Skin epidermis (tissue), 12 donors: ENCODE results near the gene MUC5B.
"Not testable (repeated sequence)": the region's sequence is repeated elsewhere in the genome, so short reads cannot be mapped to it uniquely, and the experiment has no call there.

Experiments
- H3K27ac ChIP-seq, 21 experiments: fragments of 200-600 bp; sonication (generic) in 11 of 21; one replicate each; pipeline ENCODE4 v1.5.0; 2020; ENCODE audit warnings: mild to moderate bottlenecking in 3 of 21, inconsistent platforms in 2 of 21, moderate library complexity in 2 of 21
- H3K4me3 ChIP-seq, 7 experiments: fragments of 200-600 bp; sonication (generic) in 2 of 7; one replicate each; pipeline ENCODE4 v1.5.0; 2020; ENCODE audit warnings: inconsistent platforms in 2 of 7, mild to moderate bottlenecking in 2 of 7, moderate library complexity in 1 of 7

MUC5B gene

DNA sequence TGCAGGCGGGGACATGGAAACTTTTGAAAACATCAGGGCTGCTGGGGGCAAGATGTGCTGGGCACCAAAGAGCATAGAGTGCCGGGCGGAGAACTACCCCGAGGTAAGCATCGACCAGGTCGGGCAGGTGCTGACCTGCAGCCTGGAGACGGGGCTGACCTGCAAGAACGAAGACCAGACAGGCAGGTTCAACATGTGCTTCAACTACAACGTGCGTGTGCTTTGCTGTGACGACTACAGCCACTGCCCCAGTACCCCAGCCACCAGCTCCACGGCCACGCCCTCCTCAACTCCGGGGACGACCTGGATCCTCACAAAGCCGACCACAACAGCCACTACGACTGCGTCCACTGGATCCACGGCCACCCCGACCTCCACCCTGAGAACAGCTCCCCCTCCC, 19.4 kb downstream of the MUC5B start:
- no peak overlapping the region for H3K27ac ChIP-seq
- H3K4me3 ChIP-seq: no peak overlapping the region

- H3K27ac ChIP-seq, H3K4me3 ChIP-seq: not testable (repeated sequence)
These were observed 19.9 kb downstream of the MUC5B start for GRCh38 chr11:1242751-1243150.

GRCh38 chr11:1243521-1243920, 20.7 kb downstream of the MUC5B start:
- not testable (repeated sequence) for H3K4me3 ChIP-seq, H3K27ac ChIP-seq

- not testable (repeated sequence) for H3K27ac ChIP-seq, H3K4me3 ChIP-seq
These were observed 21.7 kb downstream of the MUC5B start for GRCh38 chr11:1244557-1244956.

GRCh38 chr11:1245717-1246116, 22.9 kb downstream of the MUC5B start:
- H3K4me3 ChIP-seq, H3K27ac ChIP-seq: not testable (repeated sequence)

- not testable (repeated sequence) for H3K4me3 ChIP-seq, H3K27ac ChIP-seq
These were observed 23.4 kb downstream of the MUC5B start for GRCh38 chr11:1246301-1246700.

- not testable (repeated sequence) for H3K4me3 ChIP-seq, H3K27ac ChIP-seq
These were observed 24.2 kb downstream of the MUC5B start for GRCh38 chr11:1247026-1247425.

- H3K4me3 ChIP-seq, H3K27ac ChIP-seq: not testable (repeated sequence)
These were observed 26.1 kb downstream of the MUC5B start for GRCh38 chr11:1248951-1249350.

- H3K4me3 ChIP-seq, H3K27ac ChIP-seq: not testable (repeated sequence)
These were observed 27.5 kb downstream of the MUC5B start for GRCh38 chr11:1250411-1250810.

DNA sequence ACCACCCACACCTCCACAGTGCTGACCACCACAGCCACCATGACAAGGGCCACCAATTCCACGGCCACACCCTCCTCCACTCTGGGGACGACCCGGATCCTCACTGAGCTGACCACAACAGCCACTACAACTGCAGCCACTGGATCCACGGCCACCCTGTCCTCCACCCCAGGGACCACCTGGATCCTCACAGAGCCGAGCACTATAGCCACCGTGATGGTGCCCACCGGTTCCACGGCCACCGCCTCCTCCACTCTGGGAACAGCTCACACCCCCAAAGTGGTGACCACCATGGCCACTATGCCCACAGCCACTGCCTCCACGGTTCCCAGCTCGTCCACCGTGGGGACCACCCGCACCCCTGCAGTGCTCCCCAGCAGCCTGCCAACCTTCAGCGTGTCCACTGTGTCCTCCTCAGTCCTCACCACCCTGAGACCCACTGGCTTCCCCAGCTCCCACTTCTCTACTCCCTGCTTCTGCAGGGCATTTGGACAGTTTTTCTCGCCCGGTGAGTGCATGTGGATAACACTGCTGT, 28.4 kb downstream of the MUC5B start:
- H3K4me3 ChIP-seq: no peak overlapping the region
- H3K27ac ChIP-seq: no peak overlapping the region

DNA sequence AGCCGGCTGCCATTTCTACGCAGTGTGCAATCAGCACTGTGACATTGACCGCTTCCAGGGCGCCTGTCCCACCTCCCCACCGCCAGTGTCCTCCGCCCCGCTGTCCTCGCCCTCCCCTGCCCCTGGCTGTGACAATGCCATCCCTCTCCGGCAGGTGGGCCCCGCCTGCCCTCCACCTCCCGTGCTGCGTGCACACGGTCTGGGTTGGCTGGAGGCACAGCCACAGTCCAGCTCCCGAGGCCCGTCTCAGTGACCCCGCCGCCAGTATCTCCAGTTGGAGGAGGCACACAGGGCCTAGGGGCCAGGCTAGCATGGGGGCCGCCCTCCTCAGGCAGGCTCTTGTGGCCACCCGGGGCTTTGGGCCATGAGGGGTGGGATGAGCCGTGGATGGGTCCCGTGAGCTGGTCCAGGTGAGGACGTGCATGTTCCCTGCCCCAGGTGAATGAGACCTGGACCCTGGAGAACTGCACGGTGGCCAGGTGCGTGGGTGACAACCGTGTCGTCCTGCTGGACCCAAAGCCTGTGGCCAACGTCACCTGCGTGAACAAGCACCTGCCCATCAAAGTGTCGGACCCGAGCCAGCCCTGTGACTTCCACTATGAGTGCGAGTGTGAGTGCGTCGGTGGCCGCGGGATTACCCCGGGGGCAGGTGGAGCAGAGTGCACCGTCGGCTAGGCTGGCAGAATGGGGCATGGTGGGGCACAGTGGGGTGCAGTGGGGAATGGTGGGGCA, 29.7 kb downstream of the MUC5B start:
- no peak overlapping the region for H3K4me3 ChIP-seq
- H3K27ac ChIP-seq: no peak overlapping the region

DNA sequence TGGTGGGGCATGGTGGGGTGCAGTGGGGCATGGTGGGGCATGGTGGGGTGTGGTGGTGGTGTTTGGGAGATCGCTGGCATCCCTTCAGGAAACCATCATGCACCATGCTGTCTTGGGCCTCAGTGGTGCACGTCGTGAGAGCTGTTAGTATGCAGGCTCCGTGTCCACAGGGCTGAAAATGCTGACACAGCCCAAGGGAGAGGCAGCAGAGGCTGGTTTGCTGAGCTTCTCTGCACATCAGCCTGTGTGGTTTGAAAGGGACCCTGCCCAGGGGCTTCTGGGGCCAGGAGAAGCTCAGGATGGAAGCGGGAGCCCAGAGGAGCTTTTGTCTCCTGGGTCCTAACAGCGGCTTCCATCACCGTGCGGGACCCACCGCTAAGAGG, 30.2 kb downstream of the MUC5B start:
- no peak overlapping the region for H3K4me3 ChIP-seq
- no peak overlapping the region for H3K27ac ChIP-seq

GRCh38 chr11:1254086-1254648, 31.3 kb downstream of the MUC5B start:
- H3K27ac ChIP-seq: no peak overlapping the region
- no peak overlapping the region for H3K4me3 ChIP-seq

GRCh38 chr11:1254733-1255132, 31.9 kb downstream of the MUC5B start:
- no peak overlapping the region for H3K27ac ChIP-seq
- no peak overlapping the region for H3K4me3 ChIP-seq

GRCh38 chr11:1255151-1255550, 32.3 kb downstream of the MUC5B start:
- H3K4me3 ChIP-seq: no peak overlapping the region
- H3K27ac ChIP-seq: no peak overlapping the region

DNA sequence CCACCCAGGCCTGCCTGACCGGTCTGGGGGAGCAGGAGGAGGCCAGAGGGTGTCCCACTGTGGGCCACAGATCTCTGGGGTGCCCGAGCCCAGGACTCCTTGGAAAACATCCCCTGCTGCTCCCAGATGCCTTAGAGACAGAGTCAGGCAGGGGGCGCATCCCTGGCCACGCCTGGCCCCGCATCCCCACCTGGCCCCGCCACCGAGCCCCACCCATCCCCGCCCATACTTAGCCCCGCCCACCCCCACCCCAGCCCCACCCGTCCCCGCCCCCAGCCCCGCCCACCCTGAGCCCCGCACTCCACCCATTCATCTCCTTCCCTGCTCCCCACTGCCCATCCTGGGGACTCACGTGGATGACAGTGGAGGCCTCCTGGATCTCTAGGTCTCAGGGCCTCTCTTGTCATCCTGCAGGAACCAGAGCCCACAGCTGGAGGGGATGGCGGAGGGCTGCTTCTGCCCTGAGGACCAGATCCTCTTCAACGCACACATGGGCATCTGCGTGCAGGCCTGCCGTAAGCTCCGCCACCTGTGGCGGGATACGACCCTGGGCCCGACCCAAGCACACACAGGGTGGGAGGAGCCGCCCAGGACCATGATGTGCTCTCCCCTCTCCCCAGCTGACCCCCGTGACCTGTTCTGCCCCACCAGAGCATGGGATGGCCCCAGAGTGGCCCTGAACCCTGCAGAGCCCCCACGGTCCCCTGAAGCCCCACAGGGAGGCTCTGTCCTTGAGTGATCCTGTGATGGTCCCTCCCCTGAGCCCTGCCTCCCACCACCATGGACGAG, 33.6 kb downstream of the MUC5B start:
- Histone ChIP-seq H3K4me3 (no peak overlapping the region), H3K27ac (no peak overlapping the region)

DNA sequence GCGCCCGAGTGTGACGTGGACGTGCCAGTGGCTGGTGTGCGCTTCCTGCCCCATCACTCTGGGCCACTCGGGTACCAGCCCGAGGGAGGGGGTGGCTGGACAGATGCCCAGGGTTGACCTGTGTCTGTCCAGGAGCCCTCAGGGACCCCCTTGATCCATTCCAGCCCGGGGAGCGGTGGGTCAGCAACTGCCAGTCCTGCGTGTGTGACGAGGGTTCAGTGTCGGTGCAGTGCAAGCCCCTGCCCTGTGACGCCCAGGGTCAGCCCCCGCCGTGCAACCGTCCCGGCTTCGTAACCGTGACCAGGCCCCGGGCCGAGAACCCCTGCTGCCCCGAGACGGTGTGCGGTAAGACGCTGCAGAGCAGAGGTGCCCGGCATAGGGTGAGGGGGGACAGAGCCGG, 34.5 kb downstream of the MUC5B start:
- H3K27ac ChIP-seq: no peak overlapping the region
- no peak overlapping the region for H3K4me3 ChIP-seq

DNA sequence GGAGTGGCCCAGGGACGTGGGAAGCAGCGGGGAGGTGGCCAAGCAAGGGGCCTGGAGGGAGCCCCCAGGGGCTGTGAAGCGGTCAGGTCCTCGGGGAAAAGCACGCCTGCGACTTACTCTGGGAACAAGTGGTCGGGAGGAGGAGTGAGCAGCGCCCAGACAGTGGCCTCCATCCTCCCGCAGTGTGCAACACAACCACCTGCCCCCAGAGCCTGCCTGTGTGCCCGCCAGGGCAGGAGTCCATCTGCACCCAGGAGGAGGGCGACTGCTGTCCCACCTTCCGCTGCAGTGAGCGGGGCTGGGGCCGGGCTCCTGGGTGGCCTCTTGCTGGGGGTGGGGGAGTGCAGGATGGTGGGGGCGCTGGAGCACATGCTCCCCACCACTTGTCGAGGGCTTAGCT, 35.0 kb downstream of the MUC5B start:
- no peak overlapping the region for H3K27ac ChIP-seq
- H3K4me3 ChIP-seq: no peak overlapping the region

DNA sequence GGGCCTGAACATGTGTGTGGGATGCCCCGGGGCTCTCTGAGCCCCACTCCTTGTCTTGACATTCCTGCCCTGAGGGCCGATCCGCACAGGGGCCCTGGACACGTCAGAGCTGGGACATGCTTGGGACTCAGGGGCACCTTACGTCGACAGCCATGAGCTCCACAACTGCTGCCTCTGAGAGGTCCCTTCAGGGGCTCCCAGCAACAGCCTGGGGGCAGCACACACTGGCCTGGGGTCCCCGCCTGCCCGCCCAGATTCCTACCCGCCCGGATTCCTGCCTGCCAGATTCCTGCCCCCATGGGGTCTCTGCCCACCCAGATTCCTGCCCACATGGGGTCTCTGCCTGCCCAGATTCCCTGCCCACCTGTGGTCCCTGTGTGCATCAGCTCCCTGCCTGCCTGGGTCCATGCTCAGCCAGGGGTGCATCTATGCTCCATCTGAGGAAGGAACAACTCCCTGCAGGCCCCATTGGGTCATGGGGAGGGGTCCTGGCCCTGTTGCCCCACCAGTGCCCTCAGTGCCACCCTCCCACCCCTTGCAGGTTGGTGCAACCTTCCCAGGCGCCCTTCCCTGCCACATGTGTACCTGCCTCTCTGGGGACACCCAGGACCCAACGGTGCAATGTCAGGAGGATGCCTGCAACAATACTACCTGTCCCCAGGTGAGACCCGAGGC, 35.7 kb downstream of the MUC5B start:
- H3K27ac ChIP-seq: no peak overlapping the region
- no peak overlapping the region for H3K4me3 ChIP-seq

DNA sequence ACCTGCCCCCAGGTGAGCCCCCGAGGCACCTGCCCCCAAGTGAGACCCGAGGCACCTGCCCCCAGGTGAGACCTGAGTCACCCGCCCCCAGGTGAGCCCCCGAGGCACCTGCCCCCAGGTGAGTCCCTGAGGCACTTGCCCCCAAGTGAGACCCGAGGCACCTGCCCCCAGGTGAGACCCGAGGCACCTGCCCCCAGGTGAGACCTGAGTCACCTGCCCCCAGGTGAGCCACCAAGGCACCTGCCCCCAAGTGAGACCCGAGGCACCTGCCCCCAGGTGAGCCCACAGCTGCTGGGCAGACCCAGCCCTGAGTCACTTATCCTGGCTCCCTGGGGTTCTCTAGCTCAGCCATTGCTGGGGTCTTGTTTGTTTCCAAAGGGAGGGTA, 36.2 kb downstream of the MUC5B start:
- no peak overlapping the region for H3K27ac ChIP-seq
- H3K4me3 ChIP-seq: no peak overlapping the region
